ENCODE data around the gene TDRD3.

TDRD3 gene

GRCh38 chr13:60574735-60575134 is 177.7 kb downstream of the TDRD3 start:
- H3K18ac ChIP-seq (ENCODE audit: low read depth in 1 of 2, low read length in 2 of 2) = no peak overlapping the region
- H4K91ac ChIP-seq (ENCODE audit: low read length) = no peak overlapping the region
- H2BK120ac ChIP-seq (ENCODE audit: low read depth, low read length) = no peak overlapping the region
- no peak overlapping the region for H3K14ac ChIP-seq (ENCODE audit: low read length in 2 of 2)
- DNase-seq = no peak
- H2BK5ac ChIP-seq (ENCODE audit: low read depth, low read length, poor library complexity, severe bottlenecking) = no peak overlapping the region
- peaks cover 4% of the 10 kb centered on the region for H3K4me1 ChIP-seq (ENCODE audit: control insufficient read depth, insufficient read depth, low read depth, low read length)
- H3K23ac ChIP-seq (ENCODE audit: low read length in 2 of 2) = no peak overlapping the region
- no peak overlapping the region for H2BK12ac ChIP-seq (ENCODE audit: low read length in 2 of 2)
- no peaks in the 10 kb centered on the region for H3K9me3 ChIP-seq (ENCODE audit: control insufficient read depth, low read length)
- H3K27me3 ChIP-seq (ENCODE audit: control insufficient read depth in 1 of 2, insufficient read depth in 1 of 2, low read length in 2 of 2) = peaks cover 0 to 32% of the 10 kb centered on the region in 2 experiments
- no peak overlapping the region for H3K4me3 ChIP-seq (ENCODE audit: insufficient read depth in 1 of 2, low read depth in 1 of 2, low read length in 2 of 2)
- H2AFZ ChIP-seq (ENCODE audit: low read depth, low read length) = no peak overlapping the region
- no peak overlapping the region for H3K27ac ChIP-seq (ENCODE audit: low read length, poor library complexity, severe bottlenecking)
- no peaks in the 10 kb centered on the region for H3K79me1 ChIP-seq (replicated peaks; ENCODE audit: low read length, poor library complexity, severe bottlenecking)
- H3K4me2 ChIP-seq (ENCODE audit: low read length, poor library complexity, severe bottlenecking) = no peak overlapping the region
- no peak overlapping the region for H2BK15ac ChIP-seq (ENCODE audit: low read depth, poor library complexity, severe bottlenecking)
- H3K9ac ChIP-seq (ENCODE audit: low read length) = no peak overlapping the region
- no peak overlapping the region for H4K8ac ChIP-seq (ENCODE audit: low read length)
- 98% methylated on average over 5 of the region's 5 CpGs for WGBS
- H2AK5ac ChIP-seq (ENCODE audit: low read length, severe bottlenecking) = no peak overlapping the region
- no peaks in the 10 kb centered on the region for H3K36me3 ChIP-seq (ENCODE audit: control insufficient read depth in 1 of 2, insufficient read depth in 2 of 2, low read depth in 1 of 2, low read length in 2 of 2)
- H3K4ac ChIP-seq (ENCODE audit: low read depth in 1 of 2, low read length in 2 of 2) = no peak overlapping the region

GRCh38 chr13:60575142-60575541 is 178.1 kb downstream of the TDRD3 start:
- DNase-seq = no peak
- H2AK5ac ChIP-seq (ENCODE audit: low read length, severe bottlenecking) = no peak overlapping the region
- H3K79me1 ChIP-seq (replicated peaks; ENCODE audit: low read length, poor library complexity, severe bottlenecking) = no peaks in the 10 kb centered on the region
- H2BK5ac ChIP-seq (ENCODE audit: low read depth, low read length, poor library complexity, severe bottlenecking) = no peak overlapping the region
- H3K9me3 ChIP-seq (ENCODE audit: control insufficient read depth, low read length) = no peaks in the 10 kb centered on the region
- no peak overlapping the region for H3K14ac ChIP-seq (ENCODE audit: low read length in 2 of 2)
- no peak overlapping the region for H3K27ac ChIP-seq (ENCODE audit: low read length, poor library complexity, severe bottlenecking)
- H2AFZ ChIP-seq (ENCODE audit: low read depth, low read length) = no peak overlapping the region
- H3K4ac ChIP-seq (ENCODE audit: low read depth in 1 of 2, low read length in 2 of 2) = no peak overlapping the region
- H3K4me2 ChIP-seq (ENCODE audit: low read length, poor library complexity, severe bottlenecking) = no peak overlapping the region
- no peak overlapping the region for H4K8ac ChIP-seq (ENCODE audit: low read length)
- H3K27me3 ChIP-seq (ENCODE audit: control insufficient read depth in 1 of 2, insufficient read depth in 1 of 2, low read length in 2 of 2) = peaks cover 0 to 35% of the 10 kb centered on the region in 2 experiments
- no peak overlapping the region for H2BK12ac ChIP-seq (ENCODE audit: low read length in 2 of 2)
- no peak overlapping the region for H3K23ac ChIP-seq (ENCODE audit: low read length in 2 of 2)
- no peak overlapping the region for H3K9ac ChIP-seq (ENCODE audit: low read length)
- WGBS = 92% methylated on average over 1 of the region's 1 CpG
- H2BK120ac ChIP-seq (ENCODE audit: low read depth, low read length) = no peak overlapping the region
- H3K36me3 ChIP-seq (ENCODE audit: control insufficient read depth in 1 of 2, insufficient read depth in 2 of 2, low read depth in 1 of 2, low read length in 2 of 2) = no peaks in the 10 kb centered on the region
- no peak overlapping the region for H2BK15ac ChIP-seq (ENCODE audit: low read depth, poor library complexity, severe bottlenecking)
- H3K4me1 ChIP-seq (ENCODE audit: control insufficient read depth, insufficient read depth, low read depth, low read length) = peaks cover 4% of the 10 kb centered on the region
- no peak overlapping the region for H3K18ac ChIP-seq (ENCODE audit: low read depth in 1 of 2, low read length in 2 of 2)
- H4K91ac ChIP-seq (ENCODE audit: low read length) = no peak overlapping the region
- no peak overlapping the region for H3K4me3 ChIP-seq (ENCODE audit: insufficient read depth in 1 of 2, low read depth in 1 of 2, low read length in 2 of 2)

- peaks cover 4% of the 10 kb centered on the region for H3K4me1 ChIP-seq (ENCODE audit: control insufficient read depth, insufficient read depth, low read depth, low read length)
- 100% methylated on average over 2 of the region's 3 CpGs for WGBS
- no peak overlapping the region for H2BK12ac ChIP-seq (ENCODE audit: low read length in 2 of 2)
- no peak overlapping the region for H2AK5ac ChIP-seq (ENCODE audit: low read length, severe bottlenecking)
- no peak overlapping the region for H2BK5ac ChIP-seq (ENCODE audit: low read depth, low read length, poor library complexity, severe bottlenecking)
- H3K23ac ChIP-seq (ENCODE audit: low read length in 2 of 2) = no peak overlapping the region
- no peak overlapping the region for H3K4ac ChIP-seq (ENCODE audit: low read depth in 1 of 2, low read length in 2 of 2)
- no peaks in the 10 kb centered on the region for H3K36me3 ChIP-seq (ENCODE audit: control insufficient read depth in 1 of 2, insufficient read depth in 2 of 2, low read depth in 1 of 2, low read length in 2 of 2)
- no peak for DNase-seq
- no peaks in the 10 kb centered on the region for H3K9me3 ChIP-seq (ENCODE audit: control insufficient read depth, low read length)
- H2BK15ac ChIP-seq (ENCODE audit: low read depth, poor library complexity, severe bottlenecking) = no peak overlapping the region
- no peak overlapping the region for H3K4me3 ChIP-seq (ENCODE audit: insufficient read depth in 1 of 2, low read depth in 1 of 2, low read length in 2 of 2)
- H4K8ac ChIP-seq (ENCODE audit: low read length) = no peak overlapping the region
- H3K14ac ChIP-seq (ENCODE audit: low read length in 2 of 2) = no peak overlapping the region
- H3K9ac ChIP-seq (ENCODE audit: low read length) = no peak overlapping the region
- peaks cover 0 to 44% of the 10 kb centered on the region in 2 experiments for H3K27me3 ChIP-seq (ENCODE audit: control insufficient read depth in 1 of 2, insufficient read depth in 1 of 2, low read length in 2 of 2)
- no peak overlapping the region for H2BK120ac ChIP-seq (ENCODE audit: low read depth, low read length)
- H2AFZ ChIP-seq (ENCODE audit: low read depth, low read length) = no peak overlapping the region
- no peak overlapping the region for H3K18ac ChIP-seq (ENCODE audit: low read depth in 1 of 2, low read length in 2 of 2)
- no peak overlapping the region for H3K4me2 ChIP-seq (ENCODE audit: low read length, poor library complexity, severe bottlenecking)
- H3K79me1 ChIP-seq (replicated peaks; ENCODE audit: low read length, poor library complexity, severe bottlenecking) = no peaks in the 10 kb centered on the region
- no peak overlapping the region for H3K27ac ChIP-seq (ENCODE audit: low read length, poor library complexity, severe bottlenecking)
- H4K91ac ChIP-seq (ENCODE audit: low read length) = no peak overlapping the region
Measured at GRCh38 chr13:60577761-60578160, 180.7 kb downstream of the TDRD3 start.

- Histone ChIP-seq H3K27ac (ENCODE audit: low read length, poor library complexity, severe bottlenecking) (no peak overlapping the region), H3K79me1 (replicated peaks; ENCODE audit: low read length, poor library complexity, severe bottlenecking) (no peaks in the 10 kb centered on the region), H2BK15ac (ENCODE audit: low read depth, poor library complexity, severe bottlenecking) (no peak overlapping the region), H4K91ac (ENCODE audit: low read length) (no peak overlapping the region), H4K8ac (ENCODE audit: low read length) (no peak overlapping the region), H3K4me2 (ENCODE audit: low read length, poor library complexity, severe bottlenecking) (no peak overlapping the region), H3K9ac (ENCODE audit: low read length) (peak overlapping the region; percentile 80), H3K9me3 (ENCODE audit: control insufficient read depth, low read length) (peaks cover 11% of the 10 kb centered on the region), H3K18ac (ENCODE audit: low read depth in 1 of 2, low read length in 2 of 2) (no peak overlapping the region), H3K14ac (ENCODE audit: low read length in 2 of 2) (no peak overlapping the region), H2AK5ac (ENCODE audit: low read length, severe bottlenecking) (no peak overlapping the region), H2BK5ac (ENCODE audit: low read depth, low read length, poor library complexity, severe bottlenecking) (no peak overlapping the region), H3K4me3 (ENCODE audit: insufficient read depth in 1 of 2, low read depth in 1 of 2, low read length in 2 of 2) (peak overlapping the region in 1 of 2 experiments; percentile 57), H3K36me3 (ENCODE audit: control insufficient read depth in 1 of 2, insufficient read depth in 2 of 2, low read depth in 1 of 2, low read length in 2 of 2) (no peaks in the 10 kb centered on the region), H3K4me1 (ENCODE audit: control insufficient read depth, insufficient read depth, low read depth, low read length) (no peaks in the 10 kb centered on the region), H3K23ac (ENCODE audit: low read length in 2 of 2) (no peak overlapping the region), H2BK12ac (ENCODE audit: low read length in 2 of 2) (no peak overlapping the region), H3K27me3 (ENCODE audit: control insufficient read depth in 1 of 2, insufficient read depth in 1 of 2, low read length in 2 of 2) (peaks cover 0 to 50% of the 10 kb centered on the region in 2 experiments), H3K4ac (ENCODE audit: low read depth in 1 of 2, low read length in 2 of 2) (no peak overlapping the region), H2AFZ (ENCODE audit: low read depth, low read length) (no peak overlapping the region), H2BK120ac (ENCODE audit: low read depth, low read length) (no peak overlapping the region)
- WGBS = 68% methylated on average over 9 of the region's 9 CpGs
- no peak for DNase-seq
Measured at GRCh38 chr13:60583196-60583888, 186.3 kb downstream of the TDRD3 start.

Measured in mesenchymal stem cell (in vitro differentiated cells and primary cell).